Activated B cell treated with CpG ODN at 0.5 μM for 24 hours (primary cell): ENCODE results near the gene CNN2. TPM values are rescaled to one million over a fixed set of nuclear protein-coding genes. Genes with fewer than 3 reads are reported as not detected.
A peak's percentile ranks its signal among the peaks of the same experiment; 100 is the strongest.

Experiments used
- ATAC-seq: fragments of 200-7000 bp; cut with Tn5 transposase; one replicate; pipeline ENCODE4 v1.10.0; 2021; ENCODE audit warnings: low read depth, mild to moderate bottlenecking, moderate library complexity
- CTCF ChIA-PET: fragments of 350-600 bp; sonication (Branson Sonifier 250); formaldehyde crosslinking; loops from one replicate; lab custom pipeline; 2021; ENCODE audit warnings: antibody characterized with exemption; lab: Charles Lee
- POLR2A ChIA-PET: fragments of 350-600 bp; sonication (Branson Sonifier 250); formaldehyde crosslinking; loops from one replicate; lab custom pipeline; 2021; ENCODE audit warnings: antibody characterized with exemption; lab: Charles Lee
- DNase-seq: peaks from one replicate; pipeline ENCODE4 v3.0.0; 2022
- H3K27ac Mint-ChIP-seq: one replicate; pipeline ENCODE4 v1.8.0; 2020; ENCODE audit warnings: mixed read lengths
- H3K27me3 Mint-ChIP-seq: one replicate; pipeline ENCODE4 v1.8.0; 2021; ENCODE audit warnings: mixed read lengths
- H3K36me3 Mint-ChIP-seq: one replicate; pipeline ENCODE4 v1.8.0; 2021; ENCODE audit warnings: low read depth, mixed read lengths
- H3K4me1 Mint-ChIP-seq: one replicate; pipeline ENCODE4 v1.8.0; 2021; ENCODE audit warnings: mixed read lengths
- H3K4me3 Mint-ChIP-seq: one replicate; pipeline ENCODE4 v1.8.0; 2020; ENCODE audit warnings: mild to moderate bottlenecking, mixed read lengths
- H3K9me3 Mint-ChIP-seq: one replicate; pipeline ENCODE4 v1.8.0; 2020; ENCODE audit warnings: mixed read lengths
- CTCF ChIP-seq: fragments of 200-600 bp; IDR thresholded peaks from one replicate; pipeline ENCODE4 v1.8.0; 2022; ENCODE audit warnings: antibody characterized with exemption, mild to moderate bottlenecking
- intact Hi-C: fragments of 100-400 bp; cut with micrococcal nuclease; formaldehyde crosslinking; loops from one replicate; pipeline ENCODE4 v1.15.1; 2024
- total RNA-seq: library from RNA; stranded (reverse); gene quantifications from 2 replicates; pipeline ENCODE4 v1.2.3, GENCODE V29; 2022

The CNN2 gene
- total RNA-seq, 1 donor from 2014 or later = 352 TPM

- Mint-ChIP-seq H3K9me3 (no peaks in the 10 kb centered on the region), H3K36me3 (peaks cover 6% of the 10 kb centered on the region), H3K27me3 (peaks cover 33% of the 10 kb centered on the region), H3K27ac (no peak overlapping the region), H3K4me3 (no peak overlapping the region), H3K4me1 (peaks cover 20% of the 10 kb centered on the region)
- intact Hi-C loops = no loop called here
- TF ChIP-seq CTCF = no peak
- no peak for DNase-seq
- ChIA-PET CTCF (interaction anchor here (1.3 kb wide), 1 partner anchor 229 kb away, joined by 4 read pairs; no protein-coding TSS in a partner anchor), POLR2A (interaction anchor here (2.7 kb wide), 1 partner anchor 14 kb away, joined by 21 read pairs; the partner anchor contains the start of gene WDR18)
- ATAC-seq = no peak
Measured at GRCh38 chr19:998064-998463, 28.3 kb upstream of the CNN2 start.

GRCh38 chr19:999379-999719 is 27.1 kb upstream of the CNN2 start:
- ChIA-PET CTCF (no interaction called here), POLR2A (interaction anchor here (0.6 to 1.0 kb wide), 2 partner anchors 16 to 138 kb away, joined by 4 to 5 read pairs; no protein-coding TSS in a partner anchor)
- DNase-seq = no peak
- no peak for ATAC-seq
- H3K36me3 Mint-ChIP-seq = no peaks in the 10 kb centered on the region
- no peak overlapping the region for H3K27ac Mint-ChIP-seq
- intact Hi-C loops = no loop called here
- no peak for TF ChIP-seq CTCF
- no peaks in the 10 kb centered on the region for H3K9me3 Mint-ChIP-seq
- H3K27me3 Mint-ChIP-seq = peaks cover 33% of the 10 kb centered on the region
- H3K4me1 Mint-ChIP-seq = peaks cover 20% of the 10 kb centered on the region
- peak overlapping the region; percentile 15 for H3K4me3 Mint-ChIP-seq

GRCh38 chr19:1000095-1000494 is 26.3 kb upstream of the CNN2 start, which contains the start of gene GRIN3B:
Gene GRIN3B (plus strand): TSS chr19:1000419. CDS start chr19:1000438, 19 bp downstream.
- H3K27ac Mint-ChIP-seq = no peak within 1 kb of the TSS
- ATAC-seq = peak; percentile 43
- DNase-seq = peak; percentile 48

GRCh38 chr19:1000591-1001537 is 25.5 kb upstream of the CNN2 start:
- Mint-ChIP-seq H3K27ac (no peak overlapping the region), H3K36me3 (no peaks in the 10 kb centered on the region), H3K9me3 (no peaks in the 10 kb centered on the region), H3K4me3 (peak overlapping the region; percentile 46), H3K27me3 (peaks cover 33% of the 10 kb centered on the region), H3K4me1 (peaks cover 18% of the 10 kb centered on the region)
- intact Hi-C loops = loop anchor here (1.0 to 2.0 kb wide), 6 partner anchors 17 to 231 kb away; partner anchors contain the start of genes RNU6-2, TMEM259 and WDR18
- no peak for ATAC-seq
- peak; percentile 34 for DNase-seq
- no peak for TF ChIP-seq CTCF
- POLR2A ChIA-PET = interaction anchor here (0.5 to 0.9 kb wide), 5 partner anchors 8 to 74 kb away, joined by 3 to 6 read pairs (median 3); partner anchors contain the start of gene ABCA7
- CTCF ChIA-PET = interaction anchor here (0.8 to 1.1 kb wide), 4 partner anchors 25 to 220 kb away, joined by 3 read pairs; no protein-coding TSS in a partner anchor

More at GRCh38 chr19:1000095-1000494, 26.3 kb upstream of the CNN2 start, which contains the start of gene GRIN3B:
- Mint-ChIP-seq H3K4me1 (peaks cover 20% of the 10 kb centered on the region), H3K36me3 (no peaks in the 10 kb centered on the region), H3K9me3 (no peaks in the 10 kb centered on the region), H3K4me3 (peak within 1 kb of the TSS; percentile 46), H3K27me3 (peaks cover 33% of the 10 kb centered on the region)
- intact Hi-C loops = loop anchor here (2.0 kb wide), 2 partner anchors 21 to 137 kb away; partner anchors contain the start of genes RNU6-2 and TMEM259
- no peak for TF ChIP-seq CTCF
- ChIA-PET POLR2A (no interaction called here), CTCF (interaction anchor here (0.9 kb wide), 1 partner anchor 80 kb away, joined by 3 read pairs; no protein-coding TSS in a partner anchor)
